Measurements from ENCODE around the gene FIZ1. TPM values are rescaled to one million over a fixed set of nuclear protein-coding genes. Genes with fewer than 3 reads are reported as not detected.

The FIZ1 gene
- total and polyA plus RNA-seq, 4 donors: 1.1 to 4.3 (median 2.3) TPM

GRCh38 chr19:55613396-55613795 lies 14.1 kb upstream of the FIZ1 start:
- 97% methylated on average over 27 of the region's 27 CpGs for WGBS
- TF ChIP-seq NR2F2 (IDR thresholded peaks at IDR 0.05) (no peak), MAX (IDR thresholded peaks at IDR 0.05) (no peak), ATF3 (IDR thresholded peaks at IDR 0.05) (no peak), HNF4A (conservative IDR thresholded peaks at IDR 0.05) (no peak), SP1 (IDR thresholded peaks at IDR 0.05) (no peak), FOXA2 (IDR thresholded peaks at IDR 0.05) (no peak)
- peaks cover 0 to 28% (median 14%) of the 10 kb centered on the region in 4 donors for H3K36me3 ChIP-seq (ENCODE audit: control insufficient read depth in 4 of 4, insufficient read depth in 3 of 4, low read depth in 1 of 4, low read length in 3 of 4)
- no peak overlapping the region for H3K27ac ChIP-seq (ENCODE audit: low read depth in 1 of 2, low read length in 2 of 2)
- no peaks in the 10 kb centered on the region for H3K4me1 ChIP-seq (ENCODE audit: control insufficient read depth in 4 of 4, insufficient read depth in 4 of 4, low read length in 3 of 4)
- no peak overlapping the region for H3K9ac ChIP-seq (ENCODE audit: low read depth in 1 of 2, low read length in 2 of 2)
- H3K27me3 ChIP-seq (ENCODE audit: control insufficient read depth in 4 of 4, insufficient read depth in 4 of 4, low read length in 3 of 4): no peaks in the 10 kb centered on the region
- no peaks in the 10 kb centered on the region for H3K9me3 ChIP-seq (ENCODE audit: control insufficient read depth in 4 of 4, low read length in 3 of 4)
- DNase-seq (ENCODE audit: low spot score): no peak
- no peak overlapping the region for H3K4me3 ChIP-seq (ENCODE audit: low read depth in 1 of 3, low read length in 3 of 3)

GRCh38 chr19:55611983-55612645 lies 12.8 kb upstream of the FIZ1 start:
- no peak overlapping the region for H3K4me3 ChIP-seq (ENCODE audit: low read depth in 1 of 3, low read length in 3 of 3)
- peaks cover 0 to 24% (median 12%) of the 10 kb centered on the region in 4 donors for H3K36me3 ChIP-seq (ENCODE audit: control insufficient read depth in 4 of 4, insufficient read depth in 3 of 4, low read depth in 1 of 4, low read length in 3 of 4)
- DNase-seq (ENCODE audit: low spot score): no peak
- TF ChIP-seq NR2F2 (IDR thresholded peaks at IDR 0.05) (no peak), GABPA (IDR thresholded peaks at IDR 0.05 in 1 of 2, conservative IDR thresholded peaks at IDR 0.05 in 1 of 2) (no peak), FOXA1 (IDR thresholded peaks at IDR 0.05) (no peak), YY1 (IDR thresholded peaks at IDR 0.05) (no peak), HNF4A (conservative IDR thresholded peaks at IDR 0.05) (no peak), JUND (IDR thresholded peaks at IDR 0.05) (no peak), HNF4G (IDR thresholded peaks at IDR 0.05) (no peak), RXRA (IDR thresholded peaks at IDR 0.05) (no peak), RAD21 (IDR thresholded peaks at IDR 0.05) (no peak), CTCF (IDR thresholded peaks at IDR 0.05; ENCODE audit: low read depth, low read length, missing input control) (no peak), EGR1 (IDR thresholded peaks at IDR 0.05; ENCODE audit: low read depth in 2 of 2) (no peak), ATF3 (IDR thresholded peaks at IDR 0.05) (no peak), REST (IDR thresholded peaks at IDR 0.05) (no peak), TAF1 (conservative IDR thresholded peaks at IDR 0.05) (no peak), ZBTB33 (IDR thresholded peaks at IDR 0.05) (no peak), MAX (IDR thresholded peaks at IDR 0.05) (no peak), SP1 (IDR thresholded peaks at IDR 0.05) (no peak), FOXA2 (IDR thresholded peaks at IDR 0.05) (no peak)
- H3K4me1 ChIP-seq (ENCODE audit: control insufficient read depth in 4 of 4, insufficient read depth in 4 of 4, low read length in 3 of 4): peaks cover 0 to 2% (median under 1%) of the 10 kb centered on the region in 4 donors
- no peaks in the 10 kb centered on the region for H3K27me3 ChIP-seq (ENCODE audit: control insufficient read depth in 4 of 4, insufficient read depth in 4 of 4, low read length in 3 of 4)
- H3K9me3 ChIP-seq (ENCODE audit: control insufficient read depth in 4 of 4, low read length in 3 of 4): no peaks in the 10 kb centered on the region
- no peak overlapping the region for H3K9ac ChIP-seq (ENCODE audit: low read depth in 1 of 2, low read length in 2 of 2)
- 88% methylated on average over 3 of the region's 3 CpGs for WGBS
- no peak overlapping the region for H3K27ac ChIP-seq (ENCODE audit: low read depth in 1 of 2, low read length in 2 of 2)

Data from liver (tissue), 9 donors.